Epithelial cell of proximal tubule (primary cell): ENCODE data around the gene NR2F2. TPM values are rescaled to one million over a fixed set of nuclear protein-coding genes. Genes with fewer than 3 reads are reported as not detected.
"Not testable (repeated sequence)": the region's sequence is repeated elsewhere in the genome, so short reads cannot be mapped to it uniquely, and the experiment has no call there.

Source experiments
- DNase-seq: peaks from one replicate; pipeline ENCODE4 v3.0.0-alpha.2; 2011; ENCODE audit warnings: low read depth
- H3K4me3 ChIP-seq: 2 replicates; pipeline ENCODE4 v1.5.1; 2011; ENCODE audit warnings: low read depth, mild to moderate bottlenecking, low read length
- CTCF ChIP-seq: conservative IDR thresholded peaks from 2 replicates; pipeline ENCODE4 v1.5.1; 2012; ENCODE audit warnings: low read depth, mild to moderate bottlenecking, low read length
- total RNA-seq: library from RNA; depleted of rRNA; stranded (reverse); fragments of >200 nt; gene quantifications from 2 replicates; pipeline ENCODE4 v1.2.3, GENCODE V29; 2015

NR2F2 gene
- total RNA-seq, 1 donor from 2014 or later = 17.6 TPM

DNA sequence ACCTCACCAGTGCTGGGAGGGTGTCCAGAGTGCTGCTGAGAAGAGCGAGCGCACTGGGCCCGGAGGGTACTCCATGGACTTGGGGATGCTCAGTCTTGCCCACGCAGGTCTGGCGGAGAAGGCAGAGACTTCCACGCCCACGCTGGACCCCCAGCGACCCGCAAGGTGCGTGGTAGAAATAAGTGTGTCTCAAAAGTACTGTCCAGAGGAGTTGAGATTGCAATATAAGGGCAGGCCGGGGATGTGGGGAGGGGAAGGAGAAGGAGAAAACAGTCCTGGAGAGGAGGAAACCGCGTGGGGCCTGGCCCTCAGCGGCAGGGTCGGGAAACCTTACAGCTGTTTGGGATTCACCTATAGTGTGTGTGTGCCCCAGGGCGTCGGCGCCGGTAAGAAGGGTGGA lies 38.9 kb downstream of the NR2F2 start:
- no peak for TF ChIP-seq CTCF
- DNase-seq = no peak
- H3K4me3 ChIP-seq = no peak overlapping the region

- TF ChIP-seq CTCF = no peak
- no peak for DNase-seq
- H3K4me3 ChIP-seq = no peak overlapping the region
Measured at GRCh38 chr15:96369825-96370621, 39.5 kb downstream of the NR2F2 start.

DNA sequence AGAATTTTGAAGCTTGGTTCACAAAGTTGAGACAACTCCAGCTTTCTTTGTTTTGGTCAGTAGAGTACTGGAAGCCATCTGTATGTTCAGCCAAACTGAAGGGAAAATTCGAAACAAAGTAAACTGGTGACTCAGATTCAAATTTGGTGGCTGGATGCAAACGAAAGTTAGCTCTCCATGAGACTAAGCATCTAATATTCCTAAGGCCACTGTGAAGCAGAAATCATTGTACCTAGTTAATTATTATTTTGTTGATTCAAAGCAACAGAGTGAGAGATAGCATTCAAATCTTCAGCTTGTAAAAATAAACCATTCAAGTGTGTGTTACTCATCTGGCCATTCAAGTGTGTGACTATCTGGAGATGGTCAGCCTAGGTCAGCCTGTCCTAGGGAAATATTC lies 42.1 kb downstream of the NR2F2 start:
- no peak for DNase-seq
- TF ChIP-seq CTCF = no peak
- no peak overlapping the region for H3K4me3 ChIP-seq

- no peak overlapping the region for H3K4me3 ChIP-seq
- DNase-seq = no peak
- TF ChIP-seq CTCF = no peak
Measured at GRCh38 chr15:96374499-96374898, 44.0 kb downstream of the NR2F2 start.

- DNase-seq, H3K4me3 ChIP-seq: not testable (repeated sequence)
Measured at GRCh38 chr15:96379592-96379991, 49.1 kb downstream of the NR2F2 start.

- TF ChIP-seq CTCF = no peak
- H3K4me3 ChIP-seq = peak overlapping the region; percentile 10
- peak; percentile 86 for DNase-seq
Measured at GRCh38 chr15:96381463-96381862, 51.0 kb downstream of the NR2F2 start.

DNA sequence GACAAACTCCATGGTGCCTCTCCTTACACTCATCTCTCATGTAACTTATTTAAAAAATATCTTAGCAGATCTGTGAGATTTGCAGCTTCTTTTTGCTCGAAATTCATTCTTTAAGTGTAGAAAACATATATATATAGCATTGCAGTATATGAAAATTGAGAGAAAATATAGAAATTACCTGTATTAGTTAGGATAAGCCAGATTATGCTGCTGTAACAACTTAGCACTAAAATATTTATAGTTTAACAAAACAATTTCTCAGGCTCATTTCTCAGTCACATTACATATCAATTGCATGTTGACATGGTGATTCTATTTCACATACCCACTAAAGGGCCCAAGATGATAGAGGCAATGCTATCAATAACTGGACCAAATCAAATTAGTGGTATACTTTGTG lies 54.7 kb downstream of the NR2F2 start:
- DNase-seq = no peak
- H3K4me3 ChIP-seq = no peak overlapping the region
- TF ChIP-seq CTCF = no peak
